Neural cell (in vitro differentiated cells): ENCODE data around the gene C3orf38. TPM values are rescaled to one million over a fixed set of nuclear protein-coding genes. Genes with fewer than 3 reads are reported as not detected.
A peak's percentile ranks its signal among the peaks of the same experiment; 100 is the strongest.
"Not testable (repeated sequence)": the region's sequence is repeated elsewhere in the genome, so short reads cannot be mapped to it uniquely, and the experiment has no call there.

Experiments used
- H2AFZ ChIP-seq: fragments of 200-600, 300-800 bp; sonication (generic), shearing (Covaris generic); 2 replicates; pipeline ENCODE4 v1.6.0; 2014; ENCODE audit warnings: low read depth, mild to moderate bottlenecking, antibody characterized with exemption, low read length, moderate library complexity
- H3F3A ChIP-seq: fragments of 200-600 bp; shearing (Covaris generic); 2 replicates; pipeline ENCODE4 v1.6.1; 2016; ENCODE audit warnings: mild to moderate bottlenecking, moderate library complexity, mixed read lengths, antibody characterized with exemption, low read length; ENCODE audit not compliant: insufficient read depth, poor library complexity, severe bottlenecking
- H3K27ac ChIP-seq: fragments of 200-600, 300-800 bp; sonication (generic), shearing (Covaris generic); 2 replicates; pipeline ENCODE4 v1.5.1; 2014; ENCODE audit warnings: mild to moderate bottlenecking, low read length, moderate library complexity
- H3K27me3 ChIP-seq: fragments of 300-800, 200-600 bp; sonication (generic), shearing (Covaris generic); 2 replicates; pipeline ENCODE4 v1.6.0; 2014; ENCODE audit warnings: mild to moderate bottlenecking, low read depth, low read length, moderate library complexity; ENCODE audit not compliant: insufficient read depth
- H3K36me3 ChIP-seq: fragments of 300-800, 200-600 bp; sonication (generic), shearing (Covaris generic); 2 replicates; pipeline ENCODE4 v1.5.1; 2014; ENCODE audit warnings: mild to moderate bottlenecking, antibody characterized with exemption, low read length, moderate library complexity; ENCODE audit not compliant: insufficient read depth
- H3K4me2 ChIP-seq: fragments of 300-800, 200-600 bp; sonication (generic), shearing (Covaris generic); 2 replicates; pipeline ENCODE4 v1.6.0; 2014; ENCODE audit warnings: mild to moderate bottlenecking, low read length
- H3K4me3 ChIP-seq: fragments of 300-800, 200-600 bp; sonication (generic), shearing (Covaris generic); 2 replicates; pipeline ENCODE4 v1.5.1; 2014; ENCODE audit warnings: mild to moderate bottlenecking, low read length, moderate library complexity
- H3K79me2 ChIP-seq: fragments of 200-600 bp; shearing (Covaris generic); replicated peaks from 2 replicates; pipeline ENCODE4 v1.6.0; 2014; ENCODE audit warnings: mild to moderate bottlenecking, low read length, moderate library complexity; ENCODE audit not compliant: insufficient read depth
- H3K9ac ChIP-seq: fragments of 300-800, 200-600 bp; sonication (generic), shearing (Covaris generic); 2 replicates; pipeline ENCODE4 v1.6.1; 2016; ENCODE audit warnings: mild to moderate bottlenecking, low read length, mixed read lengths
- H3K9me2 ChIP-seq: fragments of 200-600 bp; shearing (Covaris generic); 2 replicates; pipeline ENCODE4 v1.6.1; 2016; ENCODE audit warnings: mild to moderate bottlenecking, low read length, mixed read lengths; ENCODE audit not compliant: insufficient read depth
- H3K9me3 ChIP-seq: fragments of 200-600, 300-800 bp; sonication (generic), shearing (Covaris generic); 2 replicates; pipeline ENCODE4 v1.6.1; 2016; ENCODE audit warnings: mild to moderate bottlenecking, mixed run types, low read length, moderate library complexity, mixed read lengths
- H4K20me1 ChIP-seq: fragments of 200-600 bp; shearing (Covaris generic); 2 replicates; pipeline ENCODE4 v1.6.1; 2016; ENCODE audit warnings: mild to moderate bottlenecking, mixed run types; ENCODE audit not compliant: insufficient read depth
- EP300 ChIP-seq: fragments of 450-650 bp; conservative IDR thresholded peaks from 2 replicates; pipeline ENCODE4 v1.6.1; 2014; ENCODE audit warnings: antibody characterized with exemption, mild to moderate bottlenecking, moderate library complexity; ENCODE audit not compliant: poor library complexity, severe bottlenecking
- EZH2 ChIP-seq: fragments of 200-600, 300-800 bp; shearing (Covaris generic), sonication (generic); IDR thresholded peaks from 2 replicates; pipeline ENCODE4 v1.6.1; 2014; ENCODE audit warnings: antibody characterized with exemption, low read length, borderline replicate concordance, mild to moderate bottlenecking; ENCODE audit not compliant: insufficient read depth, poor library complexity, severe bottlenecking
- MXI1 ChIP-seq: fragments of 450-650 bp; conservative IDR thresholded peaks from 2 replicates; pipeline ENCODE4 v1.6.1; 2014; ENCODE audit warnings: antibody characterized with exemption, mild to moderate bottlenecking; ENCODE audit not compliant: poor library complexity, severe bottlenecking
- POLR2AphosphoS5 ChIP-seq: IDR thresholded peaks from 2 replicates; pipeline ENCODE4 v1.6.1; 2012
- RAD21 ChIP-seq: fragments of 450-650 bp; conservative IDR thresholded peaks from 2 replicates; pipeline ENCODE4 v1.6.1; 2014; ENCODE audit warnings: antibody characterized with exemption, mild to moderate bottlenecking, moderate library complexity
- SMC3 ChIP-seq: fragments of 450-650 bp; conservative IDR thresholded peaks from 2 replicates; pipeline ENCODE4 v1.6.1; 2014; ENCODE audit warnings: antibody characterized with exemption, mild to moderate bottlenecking, moderate library complexity; ENCODE audit not compliant: poor library complexity
- TAF1 ChIP-seq: IDR thresholded peaks from 2 replicates; pipeline ENCODE4 v1.6.1; 2012; ENCODE audit warnings: low read depth
- polyA plus RNA-seq: library from polyadenylated mRNA; depleted of rRNA; stranded (reverse); fragments of >200 nt; gene quantifications from 2 replicates; pipeline ENCODE4 v1.2.3, GENCODE V29; 2014
- TF ChIP-seq, protein P1 (sequence below): IDR thresholded peaks from 2 replicates; pipeline ENCODE4 v1.6.1; 2012; ENCODE audit warnings: borderline replicate concordance
- TF ChIP-seq, protein P2 (sequence below): fragments of 450-650 bp; IDR thresholded peaks from 2 replicates; pipeline ENCODE4 v1.5.1; 2014; ENCODE audit warnings: antibody characterized with exemption, mild to moderate bottlenecking, moderate library complexity; ENCODE audit not compliant: poor library complexity, severe bottlenecking

The C3orf38 gene
- polyA plus RNA-seq, 1 donor from 2014 or later, result 34.2 TPM

DNA sequence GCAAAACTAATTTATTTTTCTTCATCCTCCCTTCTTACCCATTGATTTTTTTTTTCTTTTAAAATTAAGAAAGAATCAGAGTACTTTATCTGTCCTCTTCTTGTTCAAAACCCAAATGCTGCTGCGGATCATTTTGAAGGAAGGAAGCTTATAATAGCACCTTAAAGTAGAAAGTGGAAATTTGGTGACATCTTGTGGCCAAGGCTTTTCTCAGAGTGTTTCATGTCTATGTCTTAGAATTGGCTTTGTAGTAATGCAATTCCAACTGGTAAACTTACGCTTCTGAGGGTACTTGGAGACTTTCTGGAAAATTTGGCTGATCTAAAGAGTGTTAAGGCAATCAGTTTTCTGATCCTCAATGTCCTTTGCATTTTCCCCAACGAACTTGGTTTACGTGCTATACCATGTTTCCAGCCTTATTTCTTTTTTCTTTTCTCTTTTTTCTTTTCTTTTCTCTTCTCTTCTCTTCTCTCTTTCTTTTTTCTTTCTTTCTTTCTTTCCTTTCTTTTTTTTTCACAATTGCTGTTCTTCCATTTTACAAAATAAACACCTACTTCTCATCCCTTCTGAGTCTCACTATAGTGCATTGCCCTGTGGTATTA, 30.7 kb downstream of the C3orf38 start:
- H3K27me3 ChIP-seq, result no peaks in the 10 kb centered on the region
- no peak overlapping the region for H2AFZ ChIP-seq
- H3K9me3 ChIP-seq, result no peaks in the 10 kb centered on the region
- H3K9me2 ChIP-seq, result no peaks in the 10 kb centered on the region
- H3K36me3 ChIP-seq, result no peaks in the 10 kb centered on the region
- no peak overlapping the region for H3K27ac ChIP-seq
- H3K4me3 ChIP-seq, result no peak overlapping the region
- H3K9ac ChIP-seq, result no peak overlapping the region
- H3K79me2 ChIP-seq, result no peaks in the 10 kb centered on the region
- no peaks in the 10 kb centered on the region for H4K20me1 ChIP-seq
- H3K4me2 ChIP-seq, result no peak overlapping the region
- TF ChIP-seq SMC3 (peak; percentile 48), POLR2AphosphoS5 (no peak), TAF1 (no peak), MXI1 (no peak), EZH2 (no peak), EP300 (no peak), RAD21 (peak; percentile 46)
- TF ChIP-seq, protein P1, sequence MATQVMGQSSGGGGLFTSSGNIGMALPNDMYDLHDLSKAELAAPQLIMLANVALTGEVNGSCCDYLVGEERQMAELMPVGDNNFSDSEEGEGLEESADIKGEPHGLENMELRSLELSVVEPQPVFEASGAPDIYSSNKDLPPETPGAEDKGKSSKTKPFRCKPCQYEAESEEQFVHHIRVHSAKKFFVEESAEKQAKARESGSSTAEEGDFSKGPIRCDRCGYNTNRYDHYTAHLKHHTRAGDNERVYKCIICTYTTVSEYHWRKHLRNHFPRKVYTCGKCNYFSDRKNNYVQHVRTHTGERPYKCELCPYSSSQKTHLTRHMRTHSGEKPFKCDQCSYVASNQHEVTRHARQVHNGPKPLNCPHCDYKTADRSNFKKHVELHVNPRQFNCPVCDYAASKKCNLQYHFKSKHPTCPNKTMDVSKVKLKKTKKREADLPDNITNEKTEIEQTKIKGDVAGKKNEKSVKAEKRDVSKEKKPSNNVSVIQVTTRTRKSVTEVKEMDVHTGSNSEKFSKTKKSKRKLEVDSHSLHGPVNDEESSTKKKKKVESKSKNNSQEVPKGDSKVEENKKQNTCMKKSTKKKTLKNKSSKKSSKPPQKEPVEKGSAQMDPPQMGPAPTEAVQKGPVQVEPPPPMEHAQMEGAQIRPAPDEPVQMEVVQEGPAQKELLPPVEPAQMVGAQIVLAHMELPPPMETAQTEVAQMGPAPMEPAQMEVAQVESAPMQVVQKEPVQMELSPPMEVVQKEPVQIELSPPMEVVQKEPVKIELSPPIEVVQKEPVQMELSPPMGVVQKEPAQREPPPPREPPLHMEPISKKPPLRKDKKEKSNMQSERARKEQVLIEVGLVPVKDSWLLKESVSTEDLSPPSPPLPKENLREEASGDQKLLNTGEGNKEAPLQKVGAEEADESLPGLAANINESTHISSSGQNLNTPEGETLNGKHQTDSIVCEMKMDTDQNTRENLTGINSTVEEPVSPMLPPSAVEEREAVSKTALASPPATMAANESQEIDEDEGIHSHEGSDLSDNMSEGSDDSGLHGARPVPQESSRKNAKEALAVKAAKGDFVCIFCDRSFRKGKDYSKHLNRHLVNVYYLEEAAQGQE, result no peak
- TF ChIP-seq, protein P2, sequence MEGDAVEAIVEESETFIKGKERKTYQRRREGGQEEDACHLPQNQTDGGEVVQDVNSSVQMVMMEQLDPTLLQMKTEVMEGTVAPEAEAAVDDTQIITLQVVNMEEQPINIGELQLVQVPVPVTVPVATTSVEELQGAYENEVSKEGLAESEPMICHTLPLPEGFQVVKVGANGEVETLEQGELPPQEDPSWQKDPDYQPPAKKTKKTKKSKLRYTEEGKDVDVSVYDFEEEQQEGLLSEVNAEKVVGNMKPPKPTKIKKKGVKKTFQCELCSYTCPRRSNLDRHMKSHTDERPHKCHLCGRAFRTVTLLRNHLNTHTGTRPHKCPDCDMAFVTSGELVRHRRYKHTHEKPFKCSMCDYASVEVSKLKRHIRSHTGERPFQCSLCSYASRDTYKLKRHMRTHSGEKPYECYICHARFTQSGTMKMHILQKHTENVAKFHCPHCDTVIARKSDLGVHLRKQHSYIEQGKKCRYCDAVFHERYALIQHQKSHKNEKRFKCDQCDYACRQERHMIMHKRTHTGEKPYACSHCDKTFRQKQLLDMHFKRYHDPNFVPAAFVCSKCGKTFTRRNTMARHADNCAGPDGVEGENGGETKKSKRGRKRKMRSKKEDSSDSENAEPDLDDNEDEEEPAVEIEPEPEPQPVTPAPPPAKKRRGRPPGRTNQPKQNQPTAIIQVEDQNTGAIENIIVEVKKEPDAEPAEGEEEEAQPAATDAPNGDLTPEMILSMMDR, result peak; percentile 47
- H3F3A ChIP-seq, result no peaks in the 10 kb centered on the region

DNA sequence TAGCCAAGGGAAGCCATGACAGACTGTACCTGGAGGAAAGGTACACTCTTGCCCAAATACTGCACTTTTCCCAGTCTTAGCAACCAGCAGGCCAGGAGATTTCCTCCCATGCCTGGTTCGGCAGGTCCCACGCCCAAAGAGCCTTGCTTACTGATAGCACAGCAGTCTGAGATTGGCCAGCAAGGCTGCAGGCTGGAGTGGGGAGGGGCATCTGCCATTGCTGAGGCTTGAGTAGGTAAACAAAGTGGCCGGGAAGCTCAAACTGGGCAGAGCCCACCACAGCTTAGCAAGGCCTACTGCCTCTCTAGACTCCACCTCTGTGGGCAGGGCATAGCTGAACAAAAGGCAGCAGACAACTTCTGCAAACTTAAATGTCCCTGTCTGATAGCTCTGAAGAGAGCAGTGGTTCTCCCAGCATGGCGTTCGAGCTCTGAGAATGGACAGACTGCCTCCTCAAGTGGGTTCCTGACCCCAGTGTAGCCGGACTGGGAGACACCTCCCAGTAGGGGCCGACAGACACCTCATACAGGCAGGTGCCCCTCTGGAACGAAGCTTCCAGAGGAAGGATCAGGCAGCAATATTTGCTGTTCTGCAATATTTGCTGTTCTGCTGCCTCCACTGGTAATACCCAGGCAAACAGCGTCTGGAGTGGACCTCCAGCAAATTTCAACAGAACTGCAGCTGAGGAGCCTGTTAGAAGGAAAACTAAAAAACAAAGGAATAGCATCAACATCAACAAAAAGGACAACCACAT, 32.6 kb downstream of the C3orf38 start:
- H3K9me3 ChIP-seq, H3K9ac ChIP-seq, H3K4me3 ChIP-seq, H3F3A ChIP-seq, H3K27ac ChIP-seq, H4K20me1 ChIP-seq, H2AFZ ChIP-seq, H3K27me3 ChIP-seq, H3K4me2 ChIP-seq, H3K36me3 ChIP-seq, H3K9me2 ChIP-seq, H3K79me2 ChIP-seq: not testable (repeated sequence)
